KOPT-K1 (cell line): Measurements from ENCODE around the gene AMN1.
"Not testable (repeated sequence)": the region's sequence is repeated elsewhere in the genome, so short reads cannot be mapped to it uniquely, and the experiment has no call there.

Source experiments
- H3K27ac ChIP-seq: fragments of 200-600 bp; sonication (generic); 2 replicates; pipeline ENCODE4 v1.5.1; 2016; ENCODE audit warnings: antibody characterized with exemption, mild to moderate bottlenecking, low read depth, low read length; ENCODE audit not compliant: poor library complexity, severe bottlenecking
- H3K36me3 ChIP-seq: fragments of 200-600 bp; sonication (generic); 2 replicates; pipeline ENCODE4 v1.5.1; 2017; ENCODE audit warnings: antibody characterized with exemption, mild to moderate bottlenecking, low read length, moderate library complexity; ENCODE audit not compliant: insufficient read depth
- H3K9me3 ChIP-seq: fragments of 200-600 bp; sonication (generic); 2 replicates; pipeline ENCODE4 v1.5.1; 2017; ENCODE audit warnings: antibody characterized with exemption, low read length, mild to moderate bottlenecking; ENCODE audit not compliant: insufficient read depth, poor library complexity, severe bottlenecking

Gene AMN1

DNA sequence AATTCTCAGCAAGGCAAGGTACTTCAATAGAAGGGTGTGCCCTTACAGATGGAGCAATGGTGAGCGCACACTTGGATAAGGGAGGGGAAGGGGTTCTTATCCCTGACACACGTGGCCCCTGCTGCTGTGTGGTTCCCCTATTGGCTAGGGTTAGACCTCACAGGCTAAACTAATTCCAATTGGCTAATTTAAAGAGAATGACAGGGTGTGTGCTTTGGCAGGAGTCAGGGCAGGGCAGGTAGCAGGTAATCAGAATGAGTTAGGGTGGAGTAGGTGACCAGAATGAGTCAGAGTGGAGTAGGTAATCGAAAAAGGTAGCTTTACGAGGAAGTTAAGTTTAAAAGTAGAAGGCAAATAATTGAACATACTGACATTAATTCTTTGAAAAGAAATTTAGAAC is 15.5 kb upstream of the AMN1 start:
- peaks cover 13% of the 10 kb centered on the region for H3K9me3 ChIP-seq
- H3K36me3 ChIP-seq, H3K27ac ChIP-seq: not testable (repeated sequence)

DNA sequence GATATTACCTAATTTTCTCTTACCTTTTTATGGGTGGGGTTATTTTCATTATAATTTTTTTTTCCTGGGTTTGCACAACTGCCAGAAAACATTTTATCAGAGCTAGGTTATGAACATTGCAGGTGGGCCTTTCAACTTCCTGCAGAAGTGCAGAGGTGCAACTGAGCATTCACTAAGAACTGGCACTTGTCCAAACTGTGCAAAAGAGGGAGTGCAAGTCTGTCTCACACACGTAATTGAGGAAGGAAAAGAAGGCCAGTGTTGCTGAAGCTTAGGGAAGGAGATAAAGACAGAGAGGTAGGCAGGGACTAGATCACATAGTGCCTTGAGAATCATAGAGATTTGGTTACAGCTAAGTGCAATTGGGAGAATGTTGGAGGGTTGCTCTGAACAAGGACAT is 14.1 kb upstream of the AMN1 start:
- H3K27ac ChIP-seq = no peak overlapping the region
- H3K36me3 ChIP-seq = no peaks in the 10 kb centered on the region

DNA sequence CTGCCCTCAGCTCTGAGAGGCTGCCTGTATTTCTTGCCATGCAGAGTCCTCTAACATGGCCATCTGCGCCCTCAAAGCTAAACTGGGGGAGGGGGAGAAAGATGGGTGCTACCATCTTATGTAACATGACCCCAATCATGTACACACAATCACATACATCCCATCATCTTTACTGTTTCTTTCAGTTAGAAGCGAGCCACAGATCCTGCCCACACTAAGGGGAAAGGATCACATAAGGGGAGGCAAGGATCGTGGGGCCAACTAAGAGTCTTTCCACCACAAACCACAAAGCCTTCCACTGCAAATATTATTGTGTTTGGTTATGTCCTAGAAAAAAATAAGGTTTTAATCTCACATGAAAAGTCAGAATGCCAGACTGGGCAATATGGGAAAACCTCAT is 11.8 kb upstream of the AMN1 start:
- H3K9me3 ChIP-seq = peaks cover 6% of the 10 kb centered on the region
- no peaks in the 10 kb centered on the region for H3K36me3 ChIP-seq
- H3K27ac ChIP-seq = peak overlapping the region; percentile 59

More for the DNA sequence above, 14.1 kb upstream of the AMN1 start:
- peaks cover 6% of the 10 kb centered on the region for H3K9me3 ChIP-seq

- H3K36me3 ChIP-seq = no peaks in the 10 kb centered on the region
- peak overlapping the region; percentile 61 for H3K27ac ChIP-seq
- H3K9me3 ChIP-seq = peaks cover 6% of the 10 kb centered on the region
These were observed 8.9 kb upstream of the AMN1 start for GRCh38 chr12:31737763-31738162.

- peaks cover 6% of the 10 kb centered on the region for H3K9me3 ChIP-seq
- H3K36me3 ChIP-seq = no peaks in the 10 kb centered on the region
- H3K27ac ChIP-seq = peak overlapping the region; percentile 61
These were observed 8.5 kb upstream of the AMN1 start for GRCh38 chr12:31737345-31737744.

- Histone ChIP-seq H3K9me3 (peaks cover 9% of the 10 kb centered on the region), H3K27ac (peak overlapping the region; percentile 61), H3K36me3 (no peaks in the 10 kb centered on the region)
These were observed 7.7 kb upstream of the AMN1 start for GRCh38 chr12:31736472-31736871.

GRCh38 chr12:31733549-31734432 is 5.0 kb upstream of the AMN1 start:
- not testable (repeated sequence) for H3K36me3 ChIP-seq, H3K27ac ChIP-seq
- H3K9me3 ChIP-seq = peaks cover 21% of the 10 kb centered on the region

- H3K27ac ChIP-seq = no peak overlapping the region
- H3K9me3 ChIP-seq = peaks cover 21% of the 10 kb centered on the region
- H3K36me3 ChIP-seq = no peaks in the 10 kb centered on the region
These were observed 4.2 kb upstream of the AMN1 start for GRCh38 chr12:31732926-31733548.

DNA sequence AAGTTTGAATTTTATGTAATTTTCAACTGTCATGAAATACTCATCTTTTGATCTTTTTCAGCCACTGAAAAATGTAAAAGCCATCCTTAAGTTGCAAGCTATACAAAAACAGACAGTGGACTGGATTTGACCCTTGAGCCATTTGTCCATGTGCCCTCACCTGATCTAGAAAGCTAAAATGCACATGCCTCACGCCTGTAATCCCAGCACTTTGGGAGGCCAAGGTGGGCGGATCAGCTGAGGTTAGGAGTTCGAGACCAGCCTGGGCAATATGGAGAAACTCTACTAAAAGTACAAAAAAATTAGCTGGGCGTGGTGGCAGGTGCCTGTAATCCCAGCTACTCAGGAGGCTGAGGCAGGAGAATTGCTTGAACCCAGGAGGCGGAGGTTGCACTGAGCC is 2.4 kb upstream of the AMN1 start:
- H3K36me3 ChIP-seq, H3K27ac ChIP-seq: not testable (repeated sequence)
- H3K9me3 ChIP-seq = peaks cover 21% of the 10 kb centered on the region

DNA sequence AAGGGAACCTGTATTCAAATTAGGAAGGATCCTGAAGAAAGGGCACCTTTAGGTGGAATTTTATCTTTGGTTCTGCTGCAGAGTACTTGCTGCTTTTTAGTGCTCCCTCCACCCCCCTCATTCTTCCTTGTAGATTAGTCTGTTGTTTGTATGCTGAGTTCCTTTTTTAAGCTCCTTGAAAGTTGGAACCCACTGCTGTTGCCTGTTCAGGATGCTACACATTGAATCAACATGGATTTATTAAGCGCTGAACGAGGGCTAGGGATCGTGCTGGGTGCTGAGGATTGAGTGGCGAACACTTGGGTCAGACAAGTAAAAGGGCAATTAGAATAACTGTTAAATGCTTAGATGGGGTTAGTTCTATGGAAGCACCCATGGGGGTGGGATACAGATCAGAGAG is 884 bp upstream of the AMN1 start:
- H3K9me3 ChIP-seq = peaks cover 21% of the 10 kb centered on the region
- no peaks in the 10 kb centered on the region for H3K36me3 ChIP-seq
- H3K27ac ChIP-seq = peak overlapping the region; percentile 93

GRCh38 chr12:31728289-31728916 is 418 bp downstream of the AMN1 start:
- Histone ChIP-seq H3K27ac (peak overlapping the region; percentile 93), H3K36me3 (no peaks in the 10 kb centered on the region)

DNA sequence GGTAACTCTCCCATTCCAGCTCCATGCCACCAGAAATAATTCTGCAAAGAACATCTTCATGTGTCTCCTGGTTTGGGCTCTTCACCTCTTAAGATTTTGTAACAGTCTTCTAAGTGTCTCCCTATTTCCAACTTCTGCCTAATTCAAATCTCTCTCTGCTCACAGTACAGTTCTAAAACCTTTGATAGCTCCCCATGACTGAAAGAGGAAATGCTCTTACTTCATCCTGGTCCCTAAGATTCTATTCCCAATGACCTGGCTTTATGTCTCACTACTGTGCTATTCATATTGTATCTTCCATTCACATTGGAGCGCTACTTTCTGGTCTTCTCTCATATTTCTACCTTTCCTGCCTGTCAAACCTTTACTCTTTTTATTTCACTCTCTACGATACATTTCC is 1.6 kb downstream of the AMN1 start:
- Histone ChIP-seq H3K27ac (no peak overlapping the region), H3K36me3 (no peaks in the 10 kb centered on the region), H3K9me3 (peaks cover 25% of the 10 kb centered on the region)

More at GRCh38 chr12:31728289-31728916, 418 bp downstream of the AMN1 start:
- H3K9me3 ChIP-seq = peaks cover 21% of the 10 kb centered on the region

GRCh38 chr12:31726575-31726974 is 2.2 kb downstream of the AMN1 start:
- Histone ChIP-seq H3K9me3 (peaks cover 23% of the 10 kb centered on the region), H3K27ac (no peak overlapping the region), H3K36me3 (no peaks in the 10 kb centered on the region; the same call in 1 of the 2 replicates)

DNA sequence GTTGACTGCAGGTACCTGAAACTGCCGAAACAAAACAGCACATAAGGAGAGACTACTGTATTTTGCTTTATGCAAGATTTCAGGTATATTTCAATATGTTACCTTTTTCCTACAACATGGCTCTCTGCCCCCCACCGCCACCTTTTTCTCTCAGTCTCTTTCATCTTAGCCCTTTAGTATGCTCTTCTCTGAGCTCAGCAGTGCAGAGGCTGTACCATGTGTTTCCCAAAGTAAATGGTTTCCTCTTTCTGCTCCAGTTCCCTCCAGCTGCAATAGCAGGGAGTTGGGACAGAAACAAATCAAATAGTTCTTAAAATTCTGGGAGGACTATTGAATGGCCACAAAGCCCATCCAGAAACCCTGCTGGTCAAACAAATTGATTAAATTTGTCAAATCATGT is 4.3 kb downstream of the AMN1 start:
- Histone ChIP-seq H3K36me3 (peaks cover 8% of the 10 kb centered on the region; the same call in 1 of the 2 replicates), H3K9me3 (peaks cover 24% of the 10 kb centered on the region), H3K27ac (no peak overlapping the region)

- no peak overlapping the region for H3K27ac ChIP-seq
- peaks cover 23% of the 10 kb centered on the region; the same call in 1 of the 2 replicates for H3K36me3 ChIP-seq
- H3K9me3 ChIP-seq = peaks cover 44% of the 10 kb centered on the region
These were observed 6.2 kb downstream of the AMN1 start for GRCh38 chr12:31722580-31722979.
